ENCODE measurements around the gene PCMT1.
"Not testable (repeated sequence)": the region's sequence is repeated elsewhere in the genome, so short reads cannot be mapped to it uniquely, and the experiment has no call there.

Gene PCMT1

GRCh38 chr6:149752600-149753373 is 3.2 kb downstream of the PCMT1 start:
- Histone ChIP-seq H3K79me2 (peaks cover 39% of the 10 kb centered on the region), H3K27ac (no peak overlapping the region), H3K36me3 (ENCODE audit: control insufficient read depth, insufficient read depth, low read length) (no peaks in the 10 kb centered on the region), H2AFZ (no peak overlapping the region), H3K4me2 (ENCODE audit: low read length) (no peak overlapping the region), H3K4me3 (ENCODE audit: low read depth, low read length) (no peak overlapping the region), H3K4me1 (no peaks in the 10 kb centered on the region), H3K9ac (no peak overlapping the region), H3K27me3 (ENCODE audit: control insufficient read depth, insufficient read depth, low read length) (no peaks in the 10 kb centered on the region), H3K9me3 (ENCODE audit: control insufficient read depth, low read length) (no peaks in the 10 kb centered on the region)
- TF ChIP-seq, protein P1, sequence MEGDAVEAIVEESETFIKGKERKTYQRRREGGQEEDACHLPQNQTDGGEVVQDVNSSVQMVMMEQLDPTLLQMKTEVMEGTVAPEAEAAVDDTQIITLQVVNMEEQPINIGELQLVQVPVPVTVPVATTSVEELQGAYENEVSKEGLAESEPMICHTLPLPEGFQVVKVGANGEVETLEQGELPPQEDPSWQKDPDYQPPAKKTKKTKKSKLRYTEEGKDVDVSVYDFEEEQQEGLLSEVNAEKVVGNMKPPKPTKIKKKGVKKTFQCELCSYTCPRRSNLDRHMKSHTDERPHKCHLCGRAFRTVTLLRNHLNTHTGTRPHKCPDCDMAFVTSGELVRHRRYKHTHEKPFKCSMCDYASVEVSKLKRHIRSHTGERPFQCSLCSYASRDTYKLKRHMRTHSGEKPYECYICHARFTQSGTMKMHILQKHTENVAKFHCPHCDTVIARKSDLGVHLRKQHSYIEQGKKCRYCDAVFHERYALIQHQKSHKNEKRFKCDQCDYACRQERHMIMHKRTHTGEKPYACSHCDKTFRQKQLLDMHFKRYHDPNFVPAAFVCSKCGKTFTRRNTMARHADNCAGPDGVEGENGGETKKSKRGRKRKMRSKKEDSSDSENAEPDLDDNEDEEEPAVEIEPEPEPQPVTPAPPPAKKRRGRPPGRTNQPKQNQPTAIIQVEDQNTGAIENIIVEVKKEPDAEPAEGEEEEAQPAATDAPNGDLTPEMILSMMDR (IDR thresholded peaks at IDR 0.05), result no peak

GRCh38 chr6:149753374-149753637 is 3.8 kb downstream of the PCMT1 start:
- not testable (repeated sequence) for H3K36me3 ChIP-seq (ENCODE audit: control insufficient read depth, insufficient read depth, low read length); H2AFZ ChIP-seq; H3K27me3 ChIP-seq (ENCODE audit: control insufficient read depth, insufficient read depth, low read length); H3K9me3 ChIP-seq (ENCODE audit: control insufficient read depth, low read length); H3K4me2 ChIP-seq (ENCODE audit: low read length); H3K9ac ChIP-seq; H3K4me1 ChIP-seq; H3K4me3 ChIP-seq (ENCODE audit: low read depth, low read length); H3K27ac ChIP-seq
- peaks cover 39% of the 10 kb centered on the region for H3K79me2 ChIP-seq

GRCh38 chr6:149754548-149754947 is 5.0 kb downstream of the PCMT1 start:
- H3K9ac ChIP-seq, result no peak overlapping the region
- no peak overlapping the region for H3K4me2 ChIP-seq (ENCODE audit: low read length)
- no peaks in the 10 kb centered on the region for H3K4me1 ChIP-seq
- H2AFZ ChIP-seq, result no peak overlapping the region
- TF ChIP-seq, protein P1 (IDR thresholded peaks at IDR 0.05), result no peak
- no peaks in the 10 kb centered on the region for H3K36me3 ChIP-seq (ENCODE audit: control insufficient read depth, insufficient read depth, low read length)
- H3K9me3 ChIP-seq (ENCODE audit: control insufficient read depth, low read length), result no peaks in the 10 kb centered on the region
- H3K27ac ChIP-seq, result no peak overlapping the region
- H3K27me3 ChIP-seq (ENCODE audit: control insufficient read depth, insufficient read depth, low read length), result no peaks in the 10 kb centered on the region
- no peak overlapping the region for H3K4me3 ChIP-seq (ENCODE audit: low read depth, low read length)
- H3K79me2 ChIP-seq, result peaks cover 39% of the 10 kb centered on the region

DNA sequence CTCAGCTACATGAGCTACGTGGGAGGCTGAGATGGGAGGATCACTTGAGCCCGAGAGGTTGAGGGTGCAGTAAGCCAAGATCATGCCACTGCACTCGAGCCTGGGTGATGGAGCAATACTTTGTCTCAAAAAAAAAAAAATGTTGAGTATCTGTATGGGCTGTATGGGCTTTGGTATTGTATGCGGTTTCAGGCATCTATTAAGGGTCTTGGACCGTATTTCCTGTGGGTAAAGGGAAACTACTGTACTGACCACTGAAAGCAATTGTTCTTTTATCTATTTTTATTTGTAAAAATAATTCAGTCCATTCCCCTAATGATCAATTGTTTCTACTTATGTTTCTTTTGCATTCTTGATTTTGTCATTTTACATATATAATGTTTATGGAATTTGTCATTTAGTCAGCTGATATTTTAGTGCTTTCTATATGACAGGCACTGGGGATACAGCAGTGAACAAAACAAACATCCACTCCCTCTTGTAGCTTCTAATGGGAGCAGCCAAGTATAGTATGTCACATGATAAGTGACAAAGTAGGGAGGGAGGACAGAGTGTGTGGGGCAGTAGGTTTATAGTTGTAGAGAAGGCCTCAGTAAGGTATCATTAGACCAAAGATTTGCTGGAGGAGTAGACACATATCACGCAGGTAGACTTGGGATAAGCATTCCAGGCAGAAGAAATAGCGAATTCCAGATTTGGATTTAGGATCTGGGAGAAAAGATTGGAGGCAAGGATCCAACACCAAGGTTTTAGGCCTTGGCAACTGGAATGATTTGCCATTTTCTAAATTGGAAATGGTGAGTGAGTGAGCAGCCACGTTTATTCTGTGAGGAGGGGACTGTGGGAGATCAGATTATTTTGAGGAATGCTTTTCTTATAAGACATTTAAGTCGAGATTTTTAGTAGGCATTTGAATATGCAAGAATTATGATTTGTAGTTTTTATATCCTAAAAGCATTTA is 6.0 kb downstream of the PCMT1 start:
- Histone ChIP-seq H3K4me2 (ENCODE audit: low read length) (no peak overlapping the region), H3K79me2 (peaks cover 35% of the 10 kb centered on the region), H3K36me3 (ENCODE audit: control insufficient read depth, insufficient read depth, low read length) (no peaks in the 10 kb centered on the region), H3K4me3 (ENCODE audit: low read depth, low read length) (no peak overlapping the region), H3K27ac (no peak overlapping the region), H3K9ac (no peak overlapping the region), H3K9me3 (ENCODE audit: control insufficient read depth, low read length) (no peaks in the 10 kb centered on the region), H3K4me1 (no peaks in the 10 kb centered on the region), H2AFZ (no peak overlapping the region), H3K27me3 (ENCODE audit: control insufficient read depth, insufficient read depth, low read length) (no peaks in the 10 kb centered on the region)
- TF ChIP-seq, protein P1 (IDR thresholded peaks at IDR 0.05), result no peak

GRCh38 chr6:149756261-149756636 is 6.7 kb downstream of the PCMT1 start:
- H3K4me3 ChIP-seq (ENCODE audit: low read depth, low read length), result no peak overlapping the region
- no peaks in the 10 kb centered on the region for H3K27me3 ChIP-seq (ENCODE audit: control insufficient read depth, insufficient read depth, low read length)
- no peak overlapping the region for H3K4me2 ChIP-seq (ENCODE audit: low read length)
- H3K36me3 ChIP-seq (ENCODE audit: control insufficient read depth, insufficient read depth, low read length), result no peaks in the 10 kb centered on the region
- H3K9me3 ChIP-seq (ENCODE audit: control insufficient read depth, low read length), result no peaks in the 10 kb centered on the region
- TF ChIP-seq, protein P1 (IDR thresholded peaks at IDR 0.05), result no peak
- H2AFZ ChIP-seq, result no peak overlapping the region
- no peak overlapping the region for H3K9ac ChIP-seq
- H3K4me1 ChIP-seq, result no peaks in the 10 kb centered on the region
- no peak overlapping the region for H3K27ac ChIP-seq
- H3K79me2 ChIP-seq, result peaks cover 28% of the 10 kb centered on the region

All from parathyroid adenoma (tissue), 2 donors.